Hindlimb muscle (tissue), 1 donor: ENCODE measurements around the gene SRC. TPM values are rescaled to one million over a fixed set of nuclear protein-coding genes. Genes with fewer than 3 reads are reported as not detected.
A peak's percentile ranks its signal among the peaks of the same experiment; 100 is the strongest.

Experiments
- DNase-seq: peaks from one replicate; pipeline ENCODE4 v3.0.0-alpha.2; 2013
- polyA plus RNA-seq: library from polyadenylated mRNA; unstranded; fragments of 120-200 nt; gene quantifications from one replicate; pipeline ENCODE4 v1.2.1, GENCODE V29; 2013; ENCODE audit not compliant: insufficient read length

The SRC gene
- polyA plus RNA-seq, 1 donor, result 19.5 TPM

DNA sequence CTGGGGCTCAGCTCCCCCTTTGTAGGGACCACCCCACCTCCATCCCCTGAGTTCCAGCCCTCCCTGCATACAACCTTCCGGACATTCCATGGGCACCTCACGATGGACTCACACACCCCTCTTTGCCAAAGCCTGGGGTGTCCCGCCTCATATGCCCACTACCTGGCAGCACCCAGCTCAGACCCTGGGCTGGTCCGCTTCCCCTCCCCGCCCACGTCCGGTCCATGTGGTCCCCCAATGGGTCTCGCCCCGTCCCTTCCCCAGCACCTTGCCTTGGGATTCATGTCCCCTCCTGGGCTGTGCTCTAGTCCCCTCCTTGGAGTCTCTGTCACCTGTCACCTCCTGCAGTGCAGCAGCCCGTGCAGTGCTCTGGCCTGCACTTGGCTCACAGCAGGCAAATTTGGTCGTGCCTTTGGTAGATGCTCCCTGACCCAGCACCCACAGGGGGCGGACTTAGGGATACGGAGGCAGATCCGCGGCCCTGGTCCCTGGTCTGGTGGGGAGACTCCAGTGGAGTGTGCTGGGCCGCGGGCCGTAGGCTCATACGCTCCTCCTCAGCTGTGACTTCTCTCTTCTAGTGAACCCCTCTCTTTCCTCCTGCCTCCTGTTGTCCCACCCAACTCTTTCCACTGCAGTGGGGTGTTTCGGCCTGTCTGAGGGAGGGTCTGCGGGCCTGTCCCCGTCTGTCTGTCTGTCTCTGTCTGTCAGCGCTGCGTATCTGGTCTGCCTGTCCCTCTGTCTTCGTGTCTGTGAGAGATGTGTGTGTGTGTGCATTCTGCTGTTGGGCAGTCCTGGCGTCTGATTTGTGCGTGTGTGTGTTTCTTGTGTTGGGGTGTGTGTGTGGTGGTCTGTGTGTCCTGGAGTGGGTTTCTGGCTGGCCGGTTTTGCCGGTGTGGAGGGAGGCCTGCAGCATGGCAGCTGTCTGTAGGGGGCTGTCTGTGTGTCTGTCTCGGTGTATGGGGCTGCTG, 69.5 kb downstream of the SRC start:
- DNase-seq, result no peak

DNA sequence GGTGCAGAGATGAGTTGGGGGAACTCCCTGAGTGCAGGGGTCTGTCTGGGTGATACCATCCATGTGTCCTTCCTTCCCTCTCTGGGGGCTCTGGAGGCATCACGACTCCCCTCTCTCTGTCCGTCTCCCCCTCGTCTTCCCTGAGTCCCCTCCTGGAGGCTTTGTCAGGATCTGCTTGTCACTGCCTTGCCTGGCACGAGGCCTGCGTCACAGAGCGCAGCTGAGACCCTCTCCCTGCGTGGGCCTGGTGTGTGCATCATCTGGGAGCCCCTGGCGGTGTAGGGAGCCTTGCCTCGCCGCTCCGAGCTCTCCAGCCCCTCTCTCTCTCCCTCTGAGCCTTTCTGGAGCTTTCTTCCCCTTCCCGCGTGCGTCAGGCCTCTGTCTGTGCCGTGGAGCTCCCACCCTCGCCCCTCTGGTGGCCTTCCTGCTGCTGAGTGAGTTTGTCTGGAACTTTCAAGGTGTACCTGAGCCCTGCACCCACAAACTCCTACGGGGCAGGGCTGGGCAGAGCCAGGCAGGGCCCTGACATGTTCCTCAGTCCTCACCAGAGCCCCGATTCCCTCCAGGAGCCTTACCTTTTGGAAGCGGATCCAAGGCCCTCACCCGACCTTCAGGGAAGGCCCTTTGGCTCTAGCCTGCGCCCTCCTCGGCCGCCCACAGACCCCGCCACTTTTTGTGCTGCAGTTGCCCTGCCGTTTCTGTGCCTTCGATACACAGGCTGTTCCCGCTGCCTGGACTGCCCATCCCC, 70.3 kb downstream of the SRC start:
- DNase-seq, result no peak

DNA sequence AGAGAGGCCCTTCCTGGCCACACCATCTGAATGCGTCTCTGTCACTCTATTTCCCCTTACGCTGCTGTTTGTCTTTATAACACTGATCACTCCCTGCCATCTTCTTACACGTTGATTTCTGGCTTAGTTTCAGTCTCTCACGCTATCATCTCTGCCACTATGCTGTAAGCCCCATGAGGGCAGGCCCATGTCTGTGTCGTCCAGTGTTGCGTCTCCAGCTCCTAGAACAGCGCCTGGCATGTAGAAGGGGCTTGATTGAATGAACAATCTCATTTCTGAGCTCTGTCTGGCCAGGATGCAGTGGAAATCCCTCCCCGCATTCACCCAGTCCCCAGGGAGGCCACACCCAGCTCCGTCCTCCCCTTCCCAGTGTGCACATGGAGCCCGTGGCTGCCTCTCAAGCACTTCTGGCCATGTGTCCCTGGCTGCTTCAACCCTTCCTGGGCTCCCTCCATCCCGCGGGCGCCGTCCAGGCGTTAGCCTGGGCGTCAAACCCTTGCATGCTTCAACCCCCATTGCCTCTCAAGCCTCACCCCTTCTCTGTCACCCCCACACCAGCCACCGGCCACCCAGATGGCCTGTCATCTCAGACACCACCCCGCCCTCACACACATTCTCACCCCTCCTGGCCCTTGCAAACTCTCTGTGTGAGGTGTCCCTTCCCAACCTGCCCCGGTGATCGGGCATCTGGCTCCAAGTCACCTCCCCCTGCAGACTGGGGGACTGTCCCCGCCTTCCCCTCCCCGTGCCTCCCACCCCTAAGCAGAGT, 71.1 kb downstream of the SRC start:
- DNase-seq, result no peak

DNA sequence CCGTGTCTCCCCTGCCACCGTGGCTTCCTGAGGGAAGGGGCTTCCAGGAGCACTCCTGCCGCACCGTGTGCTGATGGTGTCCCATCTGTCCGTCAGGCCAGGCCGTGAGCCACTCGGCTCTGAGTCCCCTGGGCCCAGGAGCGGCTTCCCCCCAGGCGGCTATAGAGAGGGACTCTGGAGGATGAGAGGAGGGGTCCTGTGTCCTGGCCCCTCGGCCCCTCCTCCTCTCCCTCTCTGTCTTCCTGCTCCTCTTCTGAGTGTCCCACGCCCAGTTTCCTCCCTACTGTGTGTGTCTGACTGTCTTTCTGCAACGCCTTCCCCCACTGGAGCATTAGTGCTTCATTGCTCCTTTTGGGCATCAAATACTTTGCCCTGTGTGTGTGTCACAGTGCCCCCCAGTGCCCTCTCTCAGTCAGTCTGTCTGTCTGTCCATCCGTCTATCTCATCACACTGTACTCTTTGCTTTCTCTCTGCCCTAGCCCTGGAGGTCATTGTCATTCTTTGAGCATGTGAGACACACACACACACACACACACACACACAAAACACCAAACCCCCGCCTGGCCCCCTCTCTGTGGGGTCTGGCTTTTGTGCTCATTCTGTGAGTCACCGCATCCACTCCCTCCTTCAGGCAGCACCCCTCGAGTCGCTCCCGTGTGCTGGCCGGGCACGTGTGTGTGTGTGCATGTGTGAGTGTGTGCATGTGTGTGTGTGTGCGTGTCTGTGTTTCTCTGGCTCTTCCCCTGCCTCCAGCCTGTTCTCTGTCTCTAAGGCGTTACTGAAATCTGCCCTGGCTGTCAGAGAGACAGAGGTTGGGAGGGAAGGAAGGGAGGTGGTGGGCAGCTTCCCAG, 71.9 kb downstream of the SRC start:
- peak; percentile 54 for DNase-seq

DNA sequence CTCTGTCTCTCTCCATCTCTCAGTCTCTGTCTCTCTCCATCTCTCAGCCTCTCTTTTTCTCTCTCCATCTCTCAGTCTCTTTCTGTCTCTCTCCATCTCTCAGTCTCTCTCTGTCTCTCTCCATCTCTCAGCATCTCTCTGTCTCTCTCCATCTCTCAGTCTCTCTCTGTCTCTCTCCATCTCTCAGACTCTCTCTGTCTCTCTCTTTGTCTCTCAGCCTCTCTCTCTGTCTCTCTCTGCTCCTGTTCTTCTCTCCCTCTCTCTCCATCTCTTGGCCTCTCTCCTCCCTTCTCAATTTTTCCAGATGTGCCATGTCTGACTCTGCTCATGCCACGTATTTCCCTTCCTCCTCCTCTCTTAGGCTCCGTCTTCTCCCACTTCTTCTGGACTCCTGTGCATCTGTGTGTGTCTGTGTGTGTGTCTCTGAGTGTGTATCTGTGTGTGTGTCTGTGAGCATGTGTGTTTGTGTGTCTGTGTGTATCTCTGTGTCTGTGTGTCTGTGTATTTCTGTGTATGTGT, 72.7 kb downstream of the SRC start:
- DNase-seq, result peak; percentile 57

DNA sequence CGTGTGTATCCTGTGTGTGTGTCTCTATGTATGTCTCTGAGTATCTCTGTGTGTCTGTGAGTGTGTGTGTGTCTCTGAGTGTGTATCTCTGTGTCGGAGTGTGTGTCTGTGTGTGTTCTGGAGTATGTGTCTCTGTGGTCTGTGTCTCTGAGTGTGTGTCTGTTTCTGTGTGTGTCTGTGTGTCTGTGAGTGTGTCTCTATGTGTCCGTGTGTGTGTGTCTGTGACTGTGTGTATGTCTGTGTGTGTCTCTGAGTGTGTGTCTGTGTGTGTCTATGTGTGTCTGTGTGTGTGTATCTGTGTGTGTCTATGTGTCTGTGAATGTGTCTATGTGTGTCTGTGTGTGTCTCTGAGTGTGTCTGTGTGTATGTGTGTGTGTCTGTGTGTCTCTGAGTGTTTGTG, 73.4 kb downstream of the SRC start:
- DNase-seq, result no peak

DNA sequence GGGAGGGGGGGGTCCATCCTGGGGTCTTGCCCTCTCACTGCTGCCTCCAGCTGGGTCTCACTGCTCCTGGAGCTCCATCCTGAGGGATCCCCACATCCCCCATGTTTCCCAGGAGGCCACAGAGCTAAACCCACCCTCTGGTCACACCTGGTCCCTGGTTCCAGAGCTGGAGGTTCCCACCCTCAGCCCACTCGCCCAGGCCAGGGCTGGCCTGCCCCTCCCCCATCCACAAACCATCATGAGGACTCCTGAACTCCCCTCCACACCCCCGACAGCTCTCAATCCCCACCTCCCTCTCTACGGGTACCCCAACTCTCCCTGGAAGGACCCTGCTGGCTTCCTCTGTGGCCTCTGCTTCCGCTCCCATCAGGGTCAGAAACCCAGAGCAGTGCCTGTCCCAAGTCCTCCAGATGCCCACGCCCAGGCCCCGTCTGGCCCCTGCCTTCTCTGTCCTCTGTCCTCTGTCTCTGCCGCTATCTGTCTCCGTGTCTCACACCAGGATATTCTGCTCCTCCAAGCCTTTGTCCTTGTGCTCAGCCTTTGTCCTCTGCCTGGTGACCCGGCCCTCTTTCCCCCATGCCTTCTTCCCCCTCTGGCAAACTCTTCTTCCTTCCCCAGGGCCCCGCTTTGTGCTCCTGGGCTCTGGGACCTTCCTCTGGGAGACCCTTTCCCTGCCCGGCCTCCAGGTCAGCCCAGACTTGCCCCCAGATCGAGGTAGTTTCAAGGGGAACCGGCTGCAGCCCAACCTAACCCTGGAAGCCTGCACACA, 74.0 kb downstream of the SRC start:
- DNase-seq, result no peak

DNA sequence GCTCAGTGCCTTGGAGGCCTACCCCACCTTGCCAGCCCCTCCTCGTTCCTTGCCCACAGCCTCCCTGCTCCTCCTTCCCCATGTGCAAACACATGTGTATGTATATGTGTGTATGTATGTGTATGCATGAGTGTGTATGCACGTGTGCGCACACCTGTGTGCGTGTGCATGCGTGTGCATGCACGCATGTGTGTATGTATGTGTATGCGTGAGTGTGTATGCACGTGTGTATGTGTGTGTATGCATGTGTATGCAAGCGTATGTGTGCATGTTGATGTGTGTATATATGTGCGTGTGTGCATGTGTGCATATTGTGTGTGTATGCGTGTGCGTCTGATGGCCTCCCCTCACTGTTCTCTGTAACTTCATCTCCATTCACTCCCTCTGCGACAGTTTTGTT, 74.7 kb downstream of the SRC start:
- no peak for DNase-seq

DNA sequence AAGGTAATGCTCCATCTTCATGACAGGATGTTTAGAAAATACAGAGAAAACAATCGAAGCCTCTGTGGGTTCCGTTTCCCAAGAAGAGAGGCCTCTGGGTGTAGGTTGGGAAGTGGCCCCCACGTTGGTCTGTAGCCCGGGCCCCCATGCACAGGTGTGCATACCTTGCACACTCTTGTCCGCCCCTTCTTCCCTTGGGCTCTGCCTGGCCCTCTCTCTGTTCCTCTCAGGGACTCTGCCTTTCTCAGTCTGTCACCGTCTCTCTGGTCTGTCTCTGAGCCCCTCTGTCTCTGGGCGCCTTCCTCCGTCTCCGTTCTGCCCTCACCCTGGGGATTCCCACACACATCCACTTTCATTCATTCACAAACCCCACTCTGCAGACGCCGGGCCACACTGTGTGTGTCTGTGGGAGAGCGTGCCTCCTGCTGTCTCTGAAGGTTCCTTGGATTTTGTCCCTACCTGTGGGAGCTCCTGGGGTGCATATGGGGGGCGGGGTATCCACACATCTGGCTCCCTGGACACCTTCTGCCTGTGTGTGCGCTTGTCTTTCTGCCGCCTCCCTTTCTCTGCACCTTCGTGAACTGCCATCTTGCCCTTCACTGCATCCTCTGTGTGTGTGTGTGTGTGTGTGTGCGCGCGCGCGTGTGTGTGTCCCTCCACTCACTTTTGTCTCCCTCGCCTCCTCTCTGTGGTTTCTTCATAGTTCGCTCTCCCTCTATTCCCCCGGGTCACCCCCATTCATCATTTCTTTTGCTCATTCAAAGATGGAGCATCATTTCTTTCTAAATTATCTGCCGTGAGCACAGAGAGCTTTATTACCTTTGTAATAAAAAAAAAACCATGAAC, 75.3 kb downstream of the SRC start:
- no peak for DNase-seq

DNA sequence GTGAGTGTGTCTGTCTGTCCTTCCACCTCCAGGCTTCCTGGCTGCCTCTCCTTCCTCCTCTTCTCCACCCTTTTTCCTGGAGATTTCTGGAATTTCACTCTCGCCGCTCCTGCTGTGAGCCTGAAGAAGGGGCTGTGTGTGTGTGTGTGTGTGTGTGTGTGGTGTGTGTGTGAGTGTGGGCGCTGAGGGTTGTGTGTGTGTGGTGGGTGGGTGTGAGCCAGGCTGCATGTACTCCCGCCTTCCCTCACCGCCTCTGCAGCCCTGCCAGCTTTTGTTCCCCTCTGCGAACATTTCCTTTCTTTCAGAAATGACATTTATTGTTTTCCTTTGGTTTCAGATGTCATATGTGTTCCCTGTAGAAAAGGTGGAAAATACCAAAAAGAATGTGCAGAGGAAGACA, 76.0 kb downstream of the SRC start:
- DNase-seq, result peak; percentile 49

DNA sequence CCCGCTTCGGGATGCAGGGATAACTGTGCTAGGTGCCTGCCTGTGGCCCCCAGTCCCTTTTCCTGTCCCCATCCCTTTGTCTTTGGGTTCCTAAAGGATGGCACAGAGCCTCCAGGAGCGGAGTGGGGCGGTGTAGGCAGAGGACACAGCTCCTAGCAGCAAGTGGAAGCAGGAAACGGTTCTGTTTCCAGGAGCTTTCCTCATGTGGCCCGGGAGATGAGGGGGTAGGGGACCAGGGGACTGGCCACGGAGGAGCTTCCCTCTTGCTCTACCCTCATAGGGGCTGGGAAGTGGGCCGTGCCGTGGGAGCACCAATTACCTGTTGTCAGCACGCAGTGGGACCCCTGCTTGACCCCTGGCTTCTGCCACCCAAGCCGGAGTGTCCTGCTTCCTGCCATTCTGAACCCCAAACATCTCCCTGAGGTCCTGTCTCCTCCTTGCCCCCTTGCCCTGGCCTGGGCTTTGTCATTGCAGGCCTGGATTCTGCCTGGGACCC, 76.9 kb downstream of the SRC start:
- no peak for DNase-seq

DNA sequence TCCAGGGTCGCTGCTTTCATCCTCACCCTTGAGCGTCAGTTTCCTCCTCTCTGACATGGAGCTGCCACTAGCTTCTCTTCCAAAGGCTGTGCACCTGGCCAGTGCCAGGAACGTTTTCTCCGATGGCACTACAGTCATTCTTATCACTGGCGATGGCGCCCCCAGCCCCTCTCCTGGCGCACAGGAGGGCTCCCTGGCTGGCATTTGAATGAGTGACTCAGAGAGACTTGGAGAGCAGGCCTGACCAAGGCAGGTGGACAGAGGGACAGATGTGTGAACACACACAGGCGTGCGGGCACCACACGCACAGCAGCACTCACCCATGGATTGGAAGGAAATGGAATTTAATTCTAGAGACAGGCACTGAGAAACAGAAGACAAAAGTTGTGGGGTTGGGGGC, 77.6 kb downstream of the SRC start:
- no peak for DNase-seq

DNA sequence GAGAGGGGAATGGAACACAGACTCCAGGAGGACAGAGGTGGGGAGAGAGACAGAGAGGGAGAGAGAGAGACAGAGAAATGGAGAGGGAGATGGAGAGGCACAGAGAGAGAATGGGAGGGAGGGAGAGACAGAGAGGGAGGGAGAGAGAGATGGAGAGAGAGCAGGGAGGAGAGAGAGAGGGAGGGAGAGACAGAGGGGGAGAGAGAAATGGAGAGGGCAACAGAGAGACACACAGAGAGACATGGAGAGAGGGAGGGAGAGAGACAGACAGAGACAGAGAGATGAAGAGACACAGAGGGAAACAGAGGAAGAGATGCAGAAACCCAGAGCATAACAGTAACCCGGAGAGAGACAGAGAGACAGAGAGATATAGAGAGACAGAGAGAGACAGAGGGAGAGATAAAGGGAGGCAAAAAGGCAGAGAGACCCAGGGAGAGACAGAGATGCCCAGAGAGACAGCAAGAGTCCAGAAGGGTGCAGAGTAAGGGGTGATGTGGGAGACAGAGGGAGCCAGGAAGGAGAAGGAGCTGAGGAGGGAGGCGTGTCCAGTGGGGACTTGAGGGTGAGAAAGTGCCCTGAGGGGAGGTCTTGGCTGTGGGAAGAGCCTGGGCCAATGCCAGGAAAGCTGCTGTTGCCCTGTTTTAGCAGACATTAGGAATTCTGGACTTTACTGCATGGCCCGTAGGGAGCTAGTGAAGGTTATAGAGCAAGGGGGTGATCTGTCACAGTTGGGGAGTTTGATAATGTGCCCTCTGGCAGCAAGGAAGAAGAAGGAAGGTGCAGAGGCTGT, 78.3 kb downstream of the SRC start:
- no peak for DNase-seq

DNA sequence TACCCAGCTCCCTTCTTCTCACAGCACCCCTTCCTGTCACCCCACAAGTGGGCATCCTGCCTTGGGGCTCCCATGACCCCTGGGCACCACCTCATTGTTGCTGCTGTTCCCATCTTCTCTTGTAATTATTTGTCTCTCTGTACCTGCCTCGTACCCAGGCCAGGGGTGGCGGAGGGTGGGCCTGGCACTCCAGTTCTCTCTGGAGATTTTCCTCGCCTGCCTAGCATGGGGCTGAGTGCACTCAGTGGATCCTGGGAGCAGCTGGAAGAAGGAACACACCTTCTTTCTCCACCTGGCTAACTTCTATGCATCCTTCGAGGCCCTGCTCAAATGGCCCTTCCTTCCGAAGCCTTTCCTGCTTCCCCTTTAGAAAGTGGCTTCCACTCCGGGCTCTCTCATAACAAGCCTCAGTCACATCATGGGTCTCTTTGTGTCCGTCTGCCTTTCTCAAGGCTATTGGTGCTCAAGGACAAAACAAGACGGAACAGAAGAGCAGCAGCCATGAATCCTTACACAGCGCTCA, 79.2 kb downstream of the SRC start:
- no peak for DNase-seq

DNA sequence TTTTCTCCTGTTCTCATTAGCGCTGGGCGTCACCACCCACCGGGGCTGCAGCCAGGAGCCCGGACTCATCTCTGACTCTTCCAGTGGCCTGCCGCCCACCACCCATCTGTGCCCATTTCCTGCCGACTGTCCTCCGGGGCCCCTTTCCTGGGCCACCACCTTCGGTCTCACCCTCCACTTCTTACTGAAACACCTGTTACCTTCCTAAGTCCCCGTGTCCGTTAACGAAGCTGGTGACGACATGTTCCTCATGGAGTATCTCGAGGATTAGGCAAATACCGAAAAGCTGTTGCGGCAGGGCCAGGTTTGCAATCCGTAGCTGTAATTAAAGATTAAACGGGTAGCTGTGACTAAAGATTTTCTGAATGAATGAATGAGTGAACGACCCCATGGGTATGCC, 80.2 kb downstream of the SRC start:
- DNase-seq, result no peak

DNA sequence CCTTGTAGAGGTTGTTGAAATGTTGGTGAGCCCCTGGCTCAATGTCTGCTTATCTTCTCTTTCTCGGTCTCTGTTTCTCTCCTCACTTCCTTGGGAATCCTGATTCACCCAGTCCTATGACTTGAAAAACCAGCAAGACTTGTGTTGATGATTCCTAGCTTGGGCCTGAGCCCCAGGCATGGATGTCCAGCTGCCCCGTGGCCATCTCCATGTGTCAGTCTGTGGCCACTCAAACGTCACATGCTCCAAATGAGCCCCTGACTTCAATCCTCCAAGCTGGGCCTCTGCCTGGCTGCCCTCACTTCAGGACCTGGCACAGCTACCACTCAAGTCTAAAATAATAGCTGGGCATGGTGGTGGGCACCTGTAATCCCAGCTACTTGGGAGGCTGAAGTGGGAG, 81.0 kb downstream of the SRC start:
- no peak for DNase-seq

DNA sequence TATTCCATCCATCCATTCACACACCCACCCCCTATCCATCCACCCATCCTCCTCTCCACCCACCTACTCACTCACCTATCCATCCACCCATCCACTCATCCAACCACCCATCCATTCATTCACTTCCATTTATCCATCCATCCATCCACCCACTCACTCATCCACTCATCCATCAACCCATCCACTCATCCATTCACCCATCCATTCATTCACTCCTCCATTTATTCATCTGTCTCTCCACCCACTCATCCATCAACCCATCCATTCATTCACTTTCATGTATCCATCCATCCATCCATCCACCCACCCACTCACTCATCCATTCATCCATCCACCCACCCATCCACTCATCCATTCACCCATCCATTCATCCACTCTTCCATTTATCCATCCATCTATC, 84.1 kb downstream of the SRC start:
- no peak for DNase-seq

DNA sequence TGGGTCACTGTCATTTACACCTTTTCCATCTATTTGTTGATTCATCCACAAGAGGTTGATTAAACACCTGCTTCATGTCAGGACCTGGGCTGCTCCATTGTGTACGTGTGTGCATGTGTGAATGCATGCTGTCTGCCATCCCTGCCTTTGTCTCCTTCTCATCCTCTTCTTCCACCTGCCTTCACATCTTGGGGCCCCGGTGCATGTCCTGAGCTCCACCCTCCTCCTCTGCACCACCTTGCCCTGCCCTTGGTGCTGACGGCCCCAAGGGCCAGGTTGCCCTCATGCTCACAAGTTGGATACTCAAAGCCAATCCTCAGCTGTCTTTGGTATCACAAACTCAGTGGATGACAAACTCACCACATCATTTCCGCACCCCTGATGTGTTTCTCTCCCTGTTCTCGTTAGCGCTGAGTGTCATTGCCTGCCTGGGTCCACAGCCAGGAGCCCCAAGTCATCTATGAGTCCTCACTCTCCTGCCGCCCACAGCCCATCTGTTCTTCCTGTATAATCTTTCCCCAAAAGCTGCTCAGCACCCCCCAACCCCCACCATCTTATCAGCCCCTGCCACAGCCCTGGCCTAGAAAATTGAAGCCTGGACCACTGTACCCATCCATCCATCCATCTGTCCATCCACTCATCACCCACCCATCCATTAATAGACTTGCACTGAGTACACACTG, 85.0 kb downstream of the SRC start:
- DNase-seq, result no peak
